ENCODE results near the gene AHCYL1. TPM values are rescaled to one million over a fixed set of nuclear protein-coding genes. Genes with fewer than 3 reads are reported as not detected.

AHCYL1 gene
- total and polyA plus RNA-seq, 4 donors, result 41.9 to 79.0 (median 59.5) TPM

DNA sequence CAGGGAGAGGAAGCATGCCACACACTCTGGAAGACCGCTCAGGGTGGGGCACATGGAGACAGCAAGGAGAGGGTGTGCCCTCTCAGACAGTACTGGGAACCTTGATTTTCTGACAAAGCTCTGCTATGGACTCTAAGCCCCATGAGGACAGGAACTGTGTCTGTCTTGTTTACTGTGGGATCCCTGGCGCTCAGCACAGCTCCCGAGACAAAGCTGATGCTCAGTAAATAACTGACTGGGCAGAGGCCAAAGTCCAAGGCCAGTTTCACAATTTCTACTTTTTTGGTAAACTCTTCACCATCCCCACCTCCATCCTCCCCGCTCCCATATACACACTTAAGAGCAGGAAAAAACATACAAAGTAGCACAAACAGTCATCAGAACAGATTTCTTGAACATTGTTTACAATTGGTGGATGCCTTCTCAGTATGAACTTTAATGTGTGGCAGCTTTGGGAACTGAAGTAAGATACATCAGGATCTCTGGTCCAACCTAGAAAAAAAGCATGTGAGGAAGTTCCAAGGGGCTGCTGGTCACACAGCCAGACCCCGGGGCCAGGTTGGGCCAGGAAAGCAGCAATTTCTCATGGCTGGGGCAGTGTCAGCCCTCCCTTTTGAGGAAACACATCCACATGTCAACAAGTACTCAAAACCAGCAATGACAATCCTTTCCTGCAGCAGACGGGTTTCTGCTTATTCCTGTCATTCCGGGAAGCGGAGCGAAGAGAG, 5.6 kb upstream of the AHCYL1 start:
- intact Hi-C loops (cut with DNase I), result loop anchor here in 1 of 2 donors (5.0 kb wide), 2 partner anchors 62 to 337 kb away; no protein-coding TSS in a partner anchor
- no peaks in the 10 kb centered on the region for H3K27me3 ChIP-seq (ENCODE audit: control insufficient read depth in 1 of 2, insufficient read depth in 2 of 2, low read length in 1 of 2)
- DNase-seq (no peak), ATAC-seq (ENCODE audit: low FRiP score) (no peak)
- WGBS, 2 donors, result 86 to 88% methylated on average over 9 of the region's 9 CpGs
- H3K36me3 ChIP-seq (ENCODE audit: control insufficient read depth in 1 of 2, insufficient read depth in 2 of 2, low read length in 1 of 2), result no peaks in the 10 kb centered on the region
- H3K9me3 ChIP-seq (ENCODE audit: control insufficient read depth, low read length), result no peaks in the 10 kb centered on the region
- no peak overlapping the region for H3K27ac ChIP-seq (ENCODE audit: low read depth in 1 of 2, low read length in 2 of 2)
- no peaks in the 10 kb centered on the region for H3K4me1 ChIP-seq (ENCODE audit: control insufficient read depth in 1 of 2, insufficient read depth in 2 of 2, low read length in 2 of 2)
- H3K4me3 ChIP-seq (ENCODE audit: low read length in 2 of 2), result no peak overlapping the region

DNA sequence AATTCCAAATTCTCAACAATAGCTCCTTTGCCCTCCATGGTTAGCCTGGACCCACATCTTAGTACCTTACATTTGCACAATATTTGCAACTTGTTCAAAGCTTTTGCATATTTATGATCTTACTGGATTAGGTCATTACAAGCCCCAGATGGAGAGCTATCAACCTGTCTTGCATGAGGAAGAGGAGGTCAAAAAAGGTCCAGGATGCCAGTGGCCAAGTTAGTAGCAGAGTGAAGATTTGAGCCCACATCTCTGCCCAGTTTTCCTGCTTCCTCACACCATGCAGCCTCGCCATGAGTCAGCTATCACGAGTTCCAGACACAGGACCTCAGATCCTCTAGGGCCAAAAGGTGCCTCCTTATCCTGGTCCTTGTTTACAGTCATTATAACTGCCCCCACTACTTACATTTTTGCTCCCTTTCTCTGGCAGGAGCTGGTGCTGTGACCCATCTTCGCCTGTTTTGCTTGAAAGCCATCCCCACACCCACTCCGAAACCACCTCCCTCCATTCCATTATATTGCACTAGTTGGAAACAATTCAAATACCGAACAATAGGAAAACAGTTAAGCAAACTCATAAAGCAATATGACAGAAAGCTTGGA, 5.0 kb upstream of the AHCYL1 start:
- DNase-seq, result peak in 1 of 2 donors; percentile 62
- Histone ChIP-seq H3K36me3 (ENCODE audit: control insufficient read depth in 1 of 2, insufficient read depth in 2 of 2, low read length in 1 of 2) (no peaks in the 10 kb centered on the region), H3K9me3 (ENCODE audit: control insufficient read depth, low read length) (no peaks in the 10 kb centered on the region), H3K4me3 (ENCODE audit: low read length in 2 of 2) (no peak overlapping the region), H3K4me1 (ENCODE audit: control insufficient read depth in 1 of 2, insufficient read depth in 2 of 2, low read length in 2 of 2) (no peaks in the 10 kb centered on the region), H3K27me3 (ENCODE audit: control insufficient read depth in 1 of 2, insufficient read depth in 2 of 2, low read length in 1 of 2) (no peaks in the 10 kb centered on the region), H3K27ac (ENCODE audit: low read depth in 1 of 2, low read length in 2 of 2) (no peak overlapping the region)
- intact Hi-C loops (cut with DNase I), result loop anchor here (5.0 to 10.0 kb wide), 4 partner anchors 62 to 435 kb away; partner anchors contain the start of genes CSF1 (in 1 of the 2) and GNAI3 (in 1 of the 2)
- ATAC-seq (ENCODE audit: low FRiP score), result no peak
- WGBS, 2 donors, result 62 to 65% methylated on average over 5 of the region's 5 CpGs

DNA sequence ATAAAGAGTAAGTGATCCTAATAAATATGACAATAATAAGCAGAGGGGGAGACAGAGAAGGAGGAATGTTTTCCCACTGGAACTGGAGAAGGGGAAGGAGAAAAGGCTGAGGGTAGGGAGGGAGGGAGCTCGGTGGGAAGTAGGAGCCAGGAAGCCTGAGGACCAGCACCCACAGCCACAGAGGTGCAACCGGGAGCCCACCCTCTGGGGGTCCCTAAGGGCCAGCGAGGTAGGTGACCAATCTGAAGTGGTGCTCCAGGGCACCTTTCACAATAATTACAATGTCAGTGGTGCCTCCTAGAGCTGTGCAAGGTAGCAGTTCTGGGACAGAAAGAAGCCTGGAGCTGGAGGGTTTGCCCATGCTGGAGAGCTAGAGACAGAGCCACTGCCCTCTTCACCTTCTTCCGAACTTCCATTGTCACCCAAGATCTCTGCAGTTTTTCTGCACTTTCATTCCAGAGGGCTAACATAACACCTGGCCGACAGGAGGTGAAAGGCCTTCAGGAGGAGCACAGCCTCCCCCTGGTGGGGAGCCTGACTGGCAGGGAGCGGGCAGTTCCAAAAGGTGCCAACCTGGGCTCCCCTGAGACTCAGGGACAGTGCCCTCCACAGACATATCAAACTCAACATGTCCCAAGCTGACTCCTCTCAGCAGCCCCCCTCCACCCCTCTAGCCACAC, 4.1 kb upstream of the AHCYL1 start:
- WGBS, 2 donors, result 70 to 74% methylated on average over 6 of the region's 6 CpGs
- no peak for DNase-seq
- ATAC-seq (ENCODE audit: low FRiP score), result no peak
- no peaks in the 10 kb centered on the region for H3K4me1 ChIP-seq (ENCODE audit: control insufficient read depth in 1 of 2, insufficient read depth in 2 of 2, low read length in 2 of 2)
- intact Hi-C loops (cut with DNase I), result loop anchor here (5.0 to 10.0 kb wide), 2 partner anchors 68 to 436 kb away; partner anchors contain the start of genes CSF1 (in 1 of the 2) and GNAI3 (in 1 of the 2)
- H3K27ac ChIP-seq (ENCODE audit: low read depth in 1 of 2, low read length in 2 of 2), result no peak overlapping the region
- H3K4me3 ChIP-seq (ENCODE audit: low read length in 2 of 2), result no peak overlapping the region
- H3K9me3 ChIP-seq (ENCODE audit: control insufficient read depth, low read length), result no peaks in the 10 kb centered on the region
- no peaks in the 10 kb centered on the region for H3K27me3 ChIP-seq (ENCODE audit: control insufficient read depth in 1 of 2, insufficient read depth in 2 of 2, low read length in 1 of 2)
- H3K36me3 ChIP-seq (ENCODE audit: control insufficient read depth in 1 of 2, insufficient read depth in 2 of 2, low read length in 1 of 2), result no peaks in the 10 kb centered on the region

DNA sequence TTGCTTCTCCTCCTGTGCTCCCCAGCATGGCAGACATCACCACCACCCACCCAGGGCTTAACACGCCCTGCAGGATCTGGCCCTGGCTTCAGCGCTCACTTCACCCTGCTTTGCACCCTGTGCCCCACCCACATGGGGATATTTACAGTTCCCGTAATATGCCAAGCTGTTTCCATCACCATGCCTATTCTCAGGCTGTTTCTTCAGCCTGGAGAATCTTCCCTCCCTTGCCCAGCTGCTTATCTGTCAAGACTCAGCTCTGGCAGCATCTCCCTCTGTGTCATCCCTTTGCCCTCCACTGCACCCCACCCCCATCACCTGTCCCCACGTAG, 3.6 kb upstream of the AHCYL1 start:
- H3K9me3 ChIP-seq (ENCODE audit: control insufficient read depth, low read length), result no peaks in the 10 kb centered on the region
- intact Hi-C loops (cut with DNase I), result loop anchor here (5.0 to 10.0 kb wide), 2 partner anchors 69 to 436 kb away; partner anchors contain the start of genes CSF1 (in 1 of the 2) and GNAI3 (in 1 of the 2)
- H3K36me3 ChIP-seq (ENCODE audit: control insufficient read depth in 1 of 2, insufficient read depth in 2 of 2, low read length in 1 of 2), result no peaks in the 10 kb centered on the region
- H3K27ac ChIP-seq (ENCODE audit: low read depth in 1 of 2, low read length in 2 of 2), result no peak overlapping the region
- WGBS, 2 donors, result 82 to 93% methylated on average over 4 of the region's 4 CpGs
- no peaks in the 10 kb centered on the region for H3K4me1 ChIP-seq (ENCODE audit: control insufficient read depth in 1 of 2, insufficient read depth in 2 of 2, low read length in 2 of 2)
- no peaks in the 10 kb centered on the region for H3K27me3 ChIP-seq (ENCODE audit: control insufficient read depth in 1 of 2, insufficient read depth in 2 of 2, low read length in 1 of 2)
- DNase-seq, result no peak
- no peak overlapping the region for H3K4me3 ChIP-seq (ENCODE audit: low read length in 2 of 2)
- no peak for ATAC-seq (ENCODE audit: low FRiP score)

DNA sequence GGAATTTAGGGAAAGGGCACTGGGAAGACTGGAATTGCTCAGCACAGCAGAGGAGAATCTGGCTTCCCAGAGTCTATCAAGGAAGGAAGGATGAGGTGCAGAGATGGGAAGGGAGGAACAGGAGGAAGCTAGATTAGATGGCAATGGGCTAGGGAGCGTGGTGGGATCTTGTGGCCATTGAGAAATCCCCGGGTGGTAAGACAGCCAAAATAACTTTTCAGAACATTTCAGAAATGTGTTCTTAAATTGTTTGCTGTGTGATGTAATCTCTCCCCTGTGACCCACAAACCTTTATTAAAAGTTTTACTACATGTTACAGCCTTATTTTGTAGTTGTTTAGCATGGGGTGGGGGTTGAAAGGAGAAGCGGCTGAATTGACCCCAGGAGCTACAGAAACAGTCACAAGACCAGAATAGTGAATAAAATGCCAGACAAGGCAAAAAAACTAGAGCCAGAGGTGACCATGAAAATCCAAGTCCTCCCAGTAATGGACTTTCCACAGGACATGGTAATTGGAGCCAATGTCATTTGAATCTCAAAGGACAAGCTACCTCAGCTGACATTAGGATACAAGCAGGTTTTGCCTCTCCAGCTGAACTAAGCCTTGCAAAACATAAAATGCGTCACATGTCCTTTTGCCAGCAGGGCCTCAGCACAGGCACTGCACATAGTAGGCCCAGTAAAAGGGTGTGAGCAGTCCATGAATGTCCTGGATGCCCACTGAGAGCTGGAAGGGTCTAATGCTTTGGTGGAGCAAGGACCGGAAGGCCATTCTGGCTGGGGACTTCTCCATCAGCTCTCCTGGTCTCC, 980 bp upstream of the AHCYL1 start:
- WGBS, 2 donors, result 55 to 59% methylated on average over 5 of the region's 5 CpGs
- Histone ChIP-seq H3K9me3 (ENCODE audit: control insufficient read depth, low read length) (no peaks in the 10 kb centered on the region), H3K4me3 (ENCODE audit: low read length in 2 of 2) (no peak overlapping the region), H3K27me3 (ENCODE audit: control insufficient read depth in 1 of 2, insufficient read depth in 2 of 2, low read length in 1 of 2) (no peaks in the 10 kb centered on the region), H3K4me1 (ENCODE audit: control insufficient read depth in 1 of 2, insufficient read depth in 2 of 2, low read length in 2 of 2) (no peaks in the 10 kb centered on the region), H3K36me3 (ENCODE audit: control insufficient read depth in 1 of 2, insufficient read depth in 2 of 2, low read length in 1 of 2) (no peaks in the 10 kb centered on the region), H3K27ac (ENCODE audit: low read depth in 1 of 2, low read length in 2 of 2) (peak overlapping the region in 1 of 2 donors; percentile 17)
- intact Hi-C loops (cut with DNase I), result loop anchor here (1.0 to 10.0 kb wide), 3 partner anchors 71 to 439 kb away; partner anchors contain the start of genes CSF1 (in 1 of the 2) and GNAI3 (in 1 of the 2)
- ATAC-seq (ENCODE audit: low FRiP score) (no peak), DNase-seq (no peak)

DNA sequence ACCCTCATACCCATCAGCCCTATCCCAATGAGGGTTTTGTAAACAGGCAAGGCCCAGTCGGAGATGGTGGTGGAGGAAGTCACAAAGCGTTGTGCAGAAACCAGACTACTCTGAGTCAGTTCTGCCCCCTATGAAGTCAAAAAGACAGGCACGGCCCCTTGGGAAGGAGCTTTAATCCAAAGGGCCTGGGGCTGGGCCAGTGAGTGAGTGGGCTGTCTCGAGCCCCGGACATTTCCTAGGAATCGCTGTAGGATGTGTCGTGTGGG, 442 bp upstream of the AHCYL1 start:
- Histone ChIP-seq H3K27ac (ENCODE audit: low read depth in 1 of 2, low read length in 2 of 2) (peak overlapping the region in 1 of 2 donors; percentile 17), H3K4me3 (ENCODE audit: low read length in 2 of 2) (no peak overlapping the region), H3K4me1 (ENCODE audit: control insufficient read depth in 1 of 2, insufficient read depth in 2 of 2, low read length in 2 of 2) (no peaks in the 10 kb centered on the region), H3K9me3 (ENCODE audit: control insufficient read depth, low read length) (no peaks in the 10 kb centered on the region), H3K36me3 (ENCODE audit: control insufficient read depth in 1 of 2, insufficient read depth in 2 of 2, low read length in 1 of 2) (no peaks in the 10 kb centered on the region), H3K27me3 (ENCODE audit: control insufficient read depth in 1 of 2, insufficient read depth in 2 of 2, low read length in 1 of 2) (no peaks in the 10 kb centered on the region)
- intact Hi-C loops (cut with DNase I), result loop anchor here (1.0 to 10.0 kb wide), 3 partner anchors 72 to 439 kb away; partner anchors contain the start of genes CSF1 (in 1 of the 2) and GNAI3 (in 1 of the 2)
- DNase-seq (no peak), ATAC-seq (ENCODE audit: low FRiP score) (peak; percentile 58)
- 4 to 6% methylated on average over 7 of the region's 7 CpGs for WGBS, 2 donors

DNA sequence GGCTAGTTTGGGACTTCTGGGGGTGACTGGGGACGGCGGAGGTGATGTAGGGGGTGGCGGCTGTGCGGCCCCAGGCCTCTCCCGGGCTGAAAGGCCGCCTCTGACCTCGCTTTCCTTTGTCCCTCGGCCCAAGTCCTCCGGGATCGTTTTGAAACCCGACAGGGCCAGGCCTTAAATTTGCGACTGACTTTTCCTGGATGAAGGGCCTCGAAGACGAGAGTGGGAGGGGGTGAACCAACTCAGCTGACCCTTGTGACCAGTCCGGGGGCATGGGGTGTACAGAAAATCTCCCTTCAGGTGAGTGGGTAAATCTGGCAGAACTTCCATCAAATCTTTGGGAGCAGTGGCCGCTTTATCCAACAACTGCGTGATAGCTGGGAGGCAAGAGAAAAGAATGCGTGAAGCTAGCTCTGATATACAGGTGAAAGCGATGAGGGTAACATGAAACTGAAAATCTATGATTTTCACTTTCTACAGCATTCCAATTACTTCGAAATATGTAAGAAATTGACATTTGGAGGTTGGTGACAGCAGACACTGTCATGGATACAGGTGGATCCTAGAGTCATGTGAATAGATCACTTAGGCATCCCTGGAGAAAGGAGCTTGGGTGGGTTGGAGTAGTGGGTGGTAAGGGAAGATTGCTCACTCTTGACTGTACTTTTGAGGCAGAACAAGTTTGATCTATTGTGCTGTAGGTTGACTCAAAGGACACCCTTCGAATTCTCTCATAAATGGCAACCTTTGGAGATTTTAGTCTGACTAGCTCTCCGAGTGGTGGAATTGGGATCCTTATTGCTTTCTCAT, 885 bp downstream of the AHCYL1 start:
- Histone ChIP-seq H3K27ac (ENCODE audit: low read depth in 1 of 2, low read length in 2 of 2) (peak overlapping the region; percentile 32 to 82), H3K4me3 (ENCODE audit: low read length in 2 of 2) (peak overlapping the region; percentile 2 to 65), H3K4me1 (ENCODE audit: control insufficient read depth in 1 of 2, insufficient read depth in 2 of 2, low read length in 2 of 2) (peaks cover 0 to under 1% of the 10 kb centered on the region in 2 donors), H3K36me3 (ENCODE audit: control insufficient read depth in 1 of 2, insufficient read depth in 2 of 2, low read length in 1 of 2) (no peaks in the 10 kb centered on the region), H3K27me3 (ENCODE audit: control insufficient read depth in 1 of 2, insufficient read depth in 2 of 2, low read length in 1 of 2) (no peaks in the 10 kb centered on the region), H3K9me3 (ENCODE audit: control insufficient read depth, low read length) (no peaks in the 10 kb centered on the region)
- ATAC-seq (ENCODE audit: low FRiP score), result no peak
- intact Hi-C loops (cut with DNase I), result loop anchor here (5.0 to 10.0 kb wide), 2 partner anchors 343 to 441 kb away; partner anchors contain the start of gene GNAI3 (in 1 of the 2)
- WGBS, 2 donors, result 8 to 9% methylated on average over 22 of the region's 22 CpGs
- DNase-seq, result no peak
